ENCODE measurements around the gene LEAP2. TPM values are rescaled to one million over a fixed set of nuclear protein-coding genes. Genes with fewer than 3 reads are reported as not detected.

The LEAP2 gene
- polyA plus RNA-seq, 2 of the 4 experiments (the other 2 are of a cell fraction), result 1.6 to 4.8 TPM

DNA sequence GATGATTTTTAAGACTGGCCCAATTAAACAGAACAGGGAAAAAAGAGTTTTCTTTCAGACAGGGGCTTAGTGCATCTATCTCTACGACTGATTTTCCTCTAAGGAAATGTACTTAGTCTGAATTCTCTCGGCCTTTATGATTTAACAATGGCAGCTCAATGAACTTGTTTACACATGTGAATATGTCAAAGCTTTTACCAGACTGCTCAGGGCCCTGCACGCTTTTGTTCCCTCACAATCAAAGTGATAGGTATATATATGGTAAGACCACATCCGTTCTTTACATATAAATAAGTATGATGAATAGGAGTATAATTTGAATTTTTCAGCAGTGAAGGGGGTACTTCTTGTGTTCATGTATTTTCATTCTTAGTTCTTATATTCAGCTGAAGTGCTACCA lies 27.6 kb downstream of the LEAP2 start:
- no peak for DNase-seq (ENCODE audit: low read depth in 1 of 2, low spot score in 1 of 2)
- Histone ChIP-seq H3K9me3 (no peaks in the 10 kb centered on the region), H3K4me2 (no peak overlapping the region), H3K4me3 (no peak overlapping the region), H3K4me1 (no peaks in the 10 kb centered on the region), H3K27ac (no peak overlapping the region)
- WGBS (ENCODE audit: missing lambda C conversion rate), result 88% methylated on average over 4 of the region's 4 CpGs
- FAIRE-seq, result no peak
- POLR2A ChIA-PET, result no interaction called here
- TF ChIP-seq KDM1A (IDR thresholded peaks at IDR 0.05; ENCODE audit: low read depth), result no peak
- TF ChIP-seq, protein P1, sequence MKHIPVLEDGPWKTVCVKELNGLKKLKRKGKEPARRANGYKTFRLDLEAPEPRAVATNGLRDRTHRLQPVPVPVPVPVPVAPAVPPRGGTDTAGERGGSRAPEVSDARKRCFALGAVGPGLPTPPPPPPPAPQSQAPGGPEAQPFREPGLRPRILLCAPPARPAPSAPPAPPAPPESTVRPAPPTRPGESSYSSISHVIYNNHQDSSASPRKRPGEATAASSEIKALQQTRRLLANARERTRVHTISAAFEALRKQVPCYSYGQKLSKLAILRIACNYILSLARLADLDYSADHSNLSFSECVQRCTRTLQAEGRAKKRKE (CRISPR knock-in tag; IDR thresholded peaks at IDR 0.05; ENCODE audit: low read depth), result no peak
- no peak for TF ChIP-seq ELK1 (IDR thresholded peaks at IDR 0.05; ENCODE audit: low read depth, low read length)
- TF ChIP-seq JUNB (IDR thresholded peaks at IDR 0.05), result no peak
- no peak for TF ChIP-seq HOXB13 (CRISPR knock-in tag; IDR thresholded peaks at IDR 0.05; ENCODE audit: low read depth)
- no peak for TF ChIP-seq EP300 (IDR thresholded peaks at IDR 0.05)
- no peak for TF ChIP-seq SMC3 (IDR thresholded peaks at IDR 0.05)
- TF ChIP-seq TFCP2L1 (CRISPR knock-in tag; IDR thresholded peaks at IDR 0.05), result no peak
- no peak for ATAC-seq
- CTCF ChIA-PET, result interaction anchor here (0.8 to 1.9 kb wide), 2 partner anchors 18 to 71 kb away, joined by 3 to 5 read pairs; partner anchors contain the start of gene SHROOM1

DNA sequence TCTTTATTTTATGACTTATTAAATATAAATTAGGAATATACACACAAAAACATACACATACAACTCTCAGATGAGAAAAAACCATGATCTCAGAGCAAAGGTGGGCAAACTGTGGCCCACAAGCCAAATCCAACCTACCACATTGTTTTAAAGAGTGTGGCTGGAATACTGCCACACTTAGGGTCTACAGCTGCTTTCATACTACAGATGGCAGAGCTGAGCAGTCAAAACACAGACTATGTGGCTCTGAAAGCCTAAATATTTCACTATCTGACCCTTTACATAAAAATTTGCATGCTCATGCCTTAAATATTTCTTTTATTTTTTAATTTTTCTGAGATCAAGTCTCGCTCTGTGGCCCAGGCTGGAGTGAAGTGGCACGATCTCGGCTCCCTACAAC lies 28.3 kb downstream of the LEAP2 start:
- ChIA-PET POLR2A (no interaction called here), CTCF (interaction anchor here (0.7 to 1.9 kb wide), 2 partner anchors 18 to 19 kb away, joined by 3 to 5 read pairs; no protein-coding TSS in a partner anchor)
- peak in 1 of 2 experiments; percentile 53; a peak in 2 of 6 replicates for ATAC-seq
- Histone ChIP-seq H3K4me2 (no peak overlapping the region), H3K9me3 (no peaks in the 10 kb centered on the region), H3K4me3 (no peak overlapping the region), H3K27ac (no peak overlapping the region), H3K4me1 (no peaks in the 10 kb centered on the region)
- WGBS (ENCODE audit: missing lambda C conversion rate), result 96% methylated on average over 3 of the region's 3 CpGs
- FAIRE-seq, result no peak
- no peak for DNase-seq (ENCODE audit: low read depth in 1 of 2, low spot score in 1 of 2)
- TF ChIP-seq HOXB13 (CRISPR knock-in tag; IDR thresholded peaks at IDR 0.05; ENCODE audit: low read depth) (no peak), REST (IDR thresholded peaks at IDR 0.05) (no peak), CTCF (IDR thresholded peaks at IDR 0.05) (no peak), GATA3 (IDR thresholded peaks at IDR 0.05; ENCODE audit: borderline replicate concordance) (no peak), POLR2A (IDR thresholded peaks at IDR 0.05; ENCODE audit: low read length) (no peak), JUNB (IDR thresholded peaks at IDR 0.05) (no peak), TP53 (CRISPR knock-in tag; IDR thresholded peaks at IDR 0.05) (no peak), CHD2 (IDR thresholded peaks at IDR 0.05; ENCODE audit: low read length, partially characterized antibody) (no peak), PHF8 (IDR thresholded peaks at IDR 0.05; ENCODE audit: borderline replicate concordance, low read depth) (no peak), RARB (CRISPR knock-in tag; IDR thresholded peaks at IDR 0.05) (no peak), ESRRA (IDR thresholded peaks at IDR 0.05; ENCODE audit: borderline replicate concordance, low read length) (no peak), ELK1 (IDR thresholded peaks at IDR 0.05; ENCODE audit: low read depth, low read length) (no peak), NPAS2 (CRISPR knock-in tag; IDR thresholded peaks at IDR 0.05; ENCODE audit: borderline replicate concordance) (no peak), FOSL2 (IDR thresholded peaks at IDR 0.05) (no peak), FOSL2 (CRISPR knock-in tag; IDR thresholded peaks at IDR 0.05) (no peak), RAD21 (conservative IDR thresholded peaks at IDR 0.05 in 1 of 2, IDR thresholded peaks at IDR 0.05 in 1 of 2) (no peak; a peak in 1 of 5 replicates), POLR2AphosphoS2 (conservative IDR thresholded peaks at IDR 0.05; ENCODE audit: low read length) (no peak), FOXS1 (CRISPR knock-in tag; IDR thresholded peaks at IDR 0.05) (no peak), PBX3 (IDR thresholded peaks at IDR 0.05) (no peak)
- TF ChIP-seq, protein P2, sequence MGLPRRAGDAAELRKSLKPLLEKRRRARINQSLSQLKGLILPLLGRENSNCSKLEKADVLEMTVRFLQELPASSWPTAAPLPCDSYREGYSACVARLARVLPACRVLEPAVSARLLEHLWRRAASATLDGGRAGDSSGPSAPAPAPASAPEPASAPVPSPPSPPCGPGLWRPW (IDR thresholded peaks at IDR 0.05), result no peak
